Measurements from ENCODE around the gene MND1.

MND1 gene

DNA sequence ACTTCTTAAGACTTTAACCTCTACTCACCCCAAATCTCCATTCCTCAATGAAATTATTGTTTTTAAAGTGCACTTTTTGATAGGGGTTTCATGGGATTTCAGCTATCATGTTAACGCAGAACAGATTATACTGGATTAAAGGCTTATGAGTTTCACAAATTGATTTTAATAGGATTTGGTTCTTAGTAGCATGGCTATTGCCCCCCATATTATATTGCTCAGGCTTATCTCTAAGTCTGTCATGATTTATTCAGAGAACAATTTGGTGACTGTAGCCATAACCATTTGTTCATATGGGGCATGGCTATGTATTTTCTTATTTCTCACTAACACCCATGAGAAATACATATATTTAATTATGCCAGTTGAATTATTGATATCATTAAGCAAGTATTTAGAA is 57.0 kb downstream of the MND1 start:
- H3F3A ChIP-seq (ENCODE audit: low read depth), result no peaks in the 10 kb centered on the region
- no peak overlapping the region for H3K4me3 ChIP-seq (ENCODE audit: low read length, poor library complexity, severe bottlenecking)
- TF ChIP-seq, protein P1, sequence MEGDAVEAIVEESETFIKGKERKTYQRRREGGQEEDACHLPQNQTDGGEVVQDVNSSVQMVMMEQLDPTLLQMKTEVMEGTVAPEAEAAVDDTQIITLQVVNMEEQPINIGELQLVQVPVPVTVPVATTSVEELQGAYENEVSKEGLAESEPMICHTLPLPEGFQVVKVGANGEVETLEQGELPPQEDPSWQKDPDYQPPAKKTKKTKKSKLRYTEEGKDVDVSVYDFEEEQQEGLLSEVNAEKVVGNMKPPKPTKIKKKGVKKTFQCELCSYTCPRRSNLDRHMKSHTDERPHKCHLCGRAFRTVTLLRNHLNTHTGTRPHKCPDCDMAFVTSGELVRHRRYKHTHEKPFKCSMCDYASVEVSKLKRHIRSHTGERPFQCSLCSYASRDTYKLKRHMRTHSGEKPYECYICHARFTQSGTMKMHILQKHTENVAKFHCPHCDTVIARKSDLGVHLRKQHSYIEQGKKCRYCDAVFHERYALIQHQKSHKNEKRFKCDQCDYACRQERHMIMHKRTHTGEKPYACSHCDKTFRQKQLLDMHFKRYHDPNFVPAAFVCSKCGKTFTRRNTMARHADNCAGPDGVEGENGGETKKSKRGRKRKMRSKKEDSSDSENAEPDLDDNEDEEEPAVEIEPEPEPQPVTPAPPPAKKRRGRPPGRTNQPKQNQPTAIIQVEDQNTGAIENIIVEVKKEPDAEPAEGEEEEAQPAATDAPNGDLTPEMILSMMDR (conservative IDR thresholded peaks at IDR 0.05; ENCODE audit: low read length), result no peak
- TF ChIP-seq EZH2phosphoT487 (IDR thresholded peaks at IDR 0.05; ENCODE audit: borderline replicate concordance), result no peak

DNA sequence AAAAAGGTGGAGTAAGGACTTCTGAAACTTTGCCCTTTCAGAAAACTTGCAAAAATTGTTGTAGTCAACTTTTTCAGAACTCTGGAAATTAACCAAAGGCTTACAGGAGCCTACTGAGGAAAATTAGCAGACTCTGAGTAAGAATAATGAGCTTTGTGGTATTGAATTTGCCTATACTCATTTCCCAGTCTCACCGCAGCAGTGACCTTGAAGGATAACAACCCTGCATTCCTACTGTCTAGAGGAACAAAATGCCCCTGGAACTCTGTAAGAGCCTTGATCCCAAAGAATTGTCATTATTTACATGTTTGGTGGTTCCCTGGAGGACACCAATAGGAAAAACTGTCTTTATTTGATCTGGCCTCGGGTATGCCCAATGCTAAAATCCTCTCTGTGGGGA is 57.9 kb downstream of the MND1 start:
- H2AFZ ChIP-seq (ENCODE audit: low read length), result no peak overlapping the region
- H3K27me3 ChIP-seq (ENCODE audit: insufficient read depth, low read length, poor library complexity, severe bottlenecking), result no peaks in the 10 kb centered on the region
- no peaks in the 10 kb centered on the region for H3F3A ChIP-seq (ENCODE audit: low read depth)
- H3K9ac ChIP-seq (ENCODE audit: low read depth, low read length, poor library complexity, severe bottlenecking), result no peak overlapping the region
- no peaks in the 10 kb centered on the region for H3K9me2 ChIP-seq (replicated peaks; ENCODE audit: low read depth, low read length)
- no peaks in the 10 kb centered on the region for H3K4me1 ChIP-seq (ENCODE audit: insufficient read depth, low read length, poor library complexity, severe bottlenecking)
- H3K36me3 ChIP-seq (ENCODE audit: insufficient read depth, low read length), result peaks cover 80% of the 10 kb centered on the region
- H3K4me3 ChIP-seq (ENCODE audit: low read length, poor library complexity, severe bottlenecking), result no peak overlapping the region
- peaks cover 5% of the 10 kb centered on the region; the same call in 1 of the 2 replicates for H3K9me3 ChIP-seq (ENCODE audit: insufficient read depth, low read depth, low read length)
- H4K20me1 ChIP-seq (ENCODE audit: insufficient read depth, low read length, poor library complexity, severe bottlenecking), result no peaks in the 10 kb centered on the region
- TF ChIP-seq EZH2phosphoT487 (IDR thresholded peaks at IDR 0.05; ENCODE audit: borderline replicate concordance), result no peak
- TF ChIP-seq, protein P1 (conservative IDR thresholded peaks at IDR 0.05; ENCODE audit: low read length), result no peak
- H3K4me2 ChIP-seq (ENCODE audit: low read depth, low read length, poor library complexity, severe bottlenecking), result no peak overlapping the region
- H3K79me2 ChIP-seq (ENCODE audit: insufficient read depth, low read length), result no peaks in the 10 kb centered on the region

More for the DNA sequence above, 57.0 kb downstream of the MND1 start:
- Histone ChIP-seq H3K9me3 (ENCODE audit: insufficient read depth, low read depth, low read length) (0 out of 2 replicates have a peak, but pooled peaks cover 2% of the 10 kb centered on the region), H2AFZ (ENCODE audit: low read length) (no peak overlapping the region), H3K27me3 (ENCODE audit: insufficient read depth, low read length, poor library complexity, severe bottlenecking) (no peaks in the 10 kb centered on the region), H3K36me3 (ENCODE audit: insufficient read depth, low read length) (peaks cover 83% of the 10 kb centered on the region), H4K20me1 (ENCODE audit: insufficient read depth, low read length, poor library complexity, severe bottlenecking) (no peaks in the 10 kb centered on the region), H3K4me1 (ENCODE audit: insufficient read depth, low read length, poor library complexity, severe bottlenecking) (no peaks in the 10 kb centered on the region), H3K4me2 (ENCODE audit: low read depth, low read length, poor library complexity, severe bottlenecking) (no peak overlapping the region), H3K9me2 (replicated peaks; ENCODE audit: low read depth, low read length) (no peaks in the 10 kb centered on the region), H3K79me2 (ENCODE audit: insufficient read depth, low read length) (no peaks in the 10 kb centered on the region), H3K9ac (ENCODE audit: low read depth, low read length, poor library complexity, severe bottlenecking) (no peak overlapping the region)

DNA sequence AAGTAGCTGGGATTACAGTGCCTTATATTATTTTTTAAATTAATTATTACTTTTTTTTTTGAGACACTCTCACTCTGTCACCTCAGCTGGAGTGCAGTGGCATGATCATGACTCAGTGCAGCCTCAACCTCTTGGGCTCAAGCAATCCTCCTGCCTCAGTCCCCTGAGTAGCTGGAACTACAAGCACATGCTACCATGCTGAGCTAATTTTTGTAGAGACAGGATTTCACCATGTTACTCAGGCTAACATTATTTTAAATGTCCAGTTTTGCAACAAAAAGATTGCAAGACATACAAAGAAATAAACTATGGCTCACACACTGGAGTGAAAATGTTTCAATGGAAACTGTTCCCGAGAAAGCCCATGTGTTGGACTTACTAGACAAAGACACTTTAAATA is 59.2 kb downstream of the MND1 start:
- H3K9me3 ChIP-seq (ENCODE audit: insufficient read depth, low read depth, low read length), result peaks cover 5% of the 10 kb centered on the region; the same call in 1 of the 2 replicates
- no peaks in the 10 kb centered on the region for H4K20me1 ChIP-seq (ENCODE audit: insufficient read depth, low read length, poor library complexity, severe bottlenecking)
- no peaks in the 10 kb centered on the region for H3F3A ChIP-seq (ENCODE audit: low read depth)
- H3K9me2 ChIP-seq (replicated peaks; ENCODE audit: low read depth, low read length), result no peaks in the 10 kb centered on the region
- H3K4me3 ChIP-seq (ENCODE audit: low read length, poor library complexity, severe bottlenecking), result no peak overlapping the region
- H3K4me2 ChIP-seq (ENCODE audit: low read depth, low read length, poor library complexity, severe bottlenecking), result no peak overlapping the region
- H3K36me3 ChIP-seq (ENCODE audit: insufficient read depth, low read length), result peaks cover 80% of the 10 kb centered on the region
- no peaks in the 10 kb centered on the region for H3K79me2 ChIP-seq (ENCODE audit: insufficient read depth, low read length)
- no peaks in the 10 kb centered on the region for H3K4me1 ChIP-seq (ENCODE audit: insufficient read depth, low read length, poor library complexity, severe bottlenecking)
- no peak overlapping the region for H2AFZ ChIP-seq (ENCODE audit: low read length)
- no peak overlapping the region for H3K9ac ChIP-seq (ENCODE audit: low read depth, low read length, poor library complexity, severe bottlenecking)
- no peaks in the 10 kb centered on the region for H3K27me3 ChIP-seq (ENCODE audit: insufficient read depth, low read length, poor library complexity, severe bottlenecking)
- TF ChIP-seq, protein P1 (conservative IDR thresholded peaks at IDR 0.05; ENCODE audit: low read length), result no peak
- no peak for TF ChIP-seq EZH2phosphoT487 (IDR thresholded peaks at IDR 0.05; ENCODE audit: borderline replicate concordance)
